H9 (cell line): Measurements from ENCODE around the gene MYH2. TPM values are rescaled to one million over a fixed set of nuclear protein-coding genes. Genes with fewer than 3 reads are reported as not detected.

Experiments used
- DNase-seq: peaks from one replicate; pipeline ENCODE4 v3.0.0-alpha.2; 2017
- H2AFZ ChIP-seq: one replicate; pipeline ENCODE4 v1.6.1; 2013; ENCODE audit warnings: mild to moderate bottlenecking, low read length, control low read depth, moderate library complexity
- H2AK5ac ChIP-seq: 2 replicates; pipeline ENCODE4 v1.6.1; 2013; ENCODE audit warnings: low read length, control low read depth, mixed read lengths; ENCODE audit not compliant: insufficient read length
- H2BK120ac ChIP-seq: one replicate; pipeline ENCODE4 v1.6.1; 2013; ENCODE audit warnings: low read depth, mild to moderate bottlenecking, low read length, control low read depth, inconsistent platforms; ENCODE audit not compliant: poor library complexity, severe bottlenecking
- H2BK12ac ChIP-seq: 2 replicates; pipeline ENCODE4 v1.6.1; 2013; ENCODE audit warnings: low read length, control low read depth, mixed read lengths, low read depth; ENCODE audit not compliant: insufficient read length
- H2BK15ac ChIP-seq: 2 replicates; pipeline ENCODE4 v1.6.1; 2013; ENCODE audit warnings: low read depth, low read length, control low read depth
- H2BK20ac ChIP-seq: one replicate; pipeline ENCODE4 v1.6.1; 2013; ENCODE audit warnings: low read depth, mild to moderate bottlenecking, low read length, control low read depth, inconsistent platforms; ENCODE audit not compliant: poor library complexity, severe bottlenecking
- H2BK5ac ChIP-seq: 2 replicates; pipeline ENCODE4 v1.6.1; 2013; ENCODE audit warnings: low read length, control low read depth, mixed read lengths; ENCODE audit not compliant: insufficient read length
- H3K14ac ChIP-seq: 2 replicates; pipeline ENCODE4 v1.6.1; 2013; ENCODE audit warnings: low read length, control low read depth; ENCODE audit not compliant: insufficient read depth
- H3K18ac ChIP-seq: 2 replicates; pipeline ENCODE4 v1.6.1; 2013; ENCODE audit warnings: low read depth, mild to moderate bottlenecking, mixed read lengths, low read length, control low read depth; ENCODE audit not compliant: insufficient read length
- H3K23ac ChIP-seq: 2 replicates; pipeline ENCODE4 v1.6.1; 2013; ENCODE audit warnings: low read length, control low read depth, mixed read lengths, low read depth; ENCODE audit not compliant: insufficient read length
- H3K23me2 ChIP-seq: 2 replicates; pipeline ENCODE4 v1.6.1; 2013; ENCODE audit warnings: low read depth, mild to moderate bottlenecking, mixed read lengths, low read length, control low read depth; ENCODE audit not compliant: insufficient read length, poor library complexity, severe bottlenecking
- H3K27ac ChIP-seq: 2 replicates; pipeline ENCODE4 v1.5.1; 2013; ENCODE audit warnings: low read length, control low read depth, mixed read lengths, low read depth; ENCODE audit not compliant: insufficient read length
- H3K27me3 ChIP-seq: 2 replicates; pipeline ENCODE4 v1.6.1; 2013; ENCODE audit warnings: low read length, control low read depth, inconsistent platforms; ENCODE audit not compliant: insufficient read depth
- H3K4ac ChIP-seq: 2 replicates; pipeline ENCODE4 v1.6.1; 2013; ENCODE audit warnings: low read depth, mild to moderate bottlenecking, control low read depth, inconsistent platforms, low read length, moderate library complexity
- H3K4me1 ChIP-seq: 2 replicates; pipeline ENCODE4 v1.6.1; 2013; ENCODE audit warnings: low read length, control low read depth, inconsistent platforms; ENCODE audit not compliant: insufficient read depth
- H3K4me2 ChIP-seq: 2 replicates; pipeline ENCODE4 v1.6.1; 2013; ENCODE audit warnings: low read length, control low read depth, mixed read lengths; ENCODE audit not compliant: insufficient read length, insufficient read depth
- H3K56ac ChIP-seq: 2 replicates; pipeline ENCODE4 v1.6.1; 2013; ENCODE audit warnings: low read depth, mild to moderate bottlenecking, mixed read lengths, low read length, control low read depth; ENCODE audit not compliant: insufficient read length
- H3K79me1 ChIP-seq: 2 replicates; pipeline ENCODE4 v1.6.1; 2013; ENCODE audit warnings: low read depth, mild to moderate bottlenecking, moderate library complexity, low read length, control low read depth, inconsistent platforms; ENCODE audit not compliant: insufficient read depth, poor library complexity, severe bottlenecking
- H3K79me2 ChIP-seq: 2 replicates; pipeline ENCODE4 v1.6.1; 2013; ENCODE audit warnings: low read length, control low read depth, inconsistent platforms; ENCODE audit not compliant: insufficient read depth
- H3K9ac ChIP-seq: 2 replicates; pipeline ENCODE4 v1.6.1; 2013; ENCODE audit warnings: low read length, control low read depth, mixed read lengths; ENCODE audit not compliant: insufficient read length; ENCODE audit errors: extremely low read depth
- H3K9me3 ChIP-seq: one replicate; pipeline ENCODE4 v1.6.1; 2013; ENCODE audit warnings: low read depth, low read length, inconsistent platforms; ENCODE audit not compliant: control insufficient read depth
- H3T11ph ChIP-seq: one replicate; pipeline ENCODE4 v1.6.1; 2013; ENCODE audit warnings: mild to moderate bottlenecking, low read length, control low read depth, inconsistent platforms
- H4K20me1 ChIP-seq: one replicate; pipeline ENCODE4 v1.6.1; 2013; ENCODE audit not compliant: control insufficient read depth, insufficient read length, insufficient read depth
- H4K5ac ChIP-seq: 2 replicates; pipeline ENCODE4 v1.6.1; 2013; ENCODE audit warnings: low read depth, mild to moderate bottlenecking, mixed read lengths, low read length, control low read depth; ENCODE audit not compliant: insufficient read length
- H4K8ac ChIP-seq: replicated peaks from 2 replicates; pipeline ENCODE4 v1.6.1; 2013; ENCODE audit warnings: low read length, control low read depth, mixed read lengths, low read depth; ENCODE audit not compliant: insufficient read length
- H4K91ac ChIP-seq: 2 replicates; pipeline ENCODE4 v1.6.1; 2013; ENCODE audit warnings: low read depth, mild to moderate bottlenecking, moderate library complexity, mixed read lengths, low read length, control low read depth; ENCODE audit not compliant: insufficient read length
- H3K27ac Mint-ChIP-seq, 3 experiments: 2 replicates in 2 of 3; 3 replicates in 1 of 3; pipeline ENCODE4 v1.8.0; 2020 to 2021; ENCODE audit warnings: mixed read lengths in 3 of 3, mild to moderate bottlenecking in 1 of 3, moderate library complexity in 1 of 3
- H3K27me3 Mint-ChIP-seq: 2 replicates; pipeline ENCODE4 v1.8.0; 2021; ENCODE audit warnings: low read depth, mild to moderate bottlenecking, moderate library complexity, mixed read lengths
- H3K36me3 Mint-ChIP-seq, 3 experiments: 2 replicates in 2 of 3; 3 replicates in 1 of 3; pipeline ENCODE4 v1.8.0; 2020 to 2021; ENCODE audit warnings: low read depth in 3 of 3, mixed read lengths in 3 of 3; ENCODE audit not compliant: insufficient read depth in 1 of 3
- H3K4me1 Mint-ChIP-seq, 2 experiments: 2 replicates each; pipeline ENCODE4 v1.8.0; 2020; ENCODE audit warnings: mixed read lengths in 2 of 2
- H3K4me3 Mint-ChIP-seq, 2 experiments: 2 replicates in 1 of 2; 3 replicates in 1 of 2; pipeline ENCODE4 v1.8.0; 2020 to 2021; ENCODE audit warnings: mild to moderate bottlenecking in 2 of 2, mixed read lengths in 2 of 2, moderate library complexity in 1 of 2
- H3K9me3 Mint-ChIP-seq, 2 experiments: 2 replicates in 1 of 2; 3 replicates in 1 of 2; pipeline ENCODE4 v1.8.0; 2020; ENCODE audit warnings: mild to moderate bottlenecking in 2 of 2, mixed read lengths in 2 of 2, moderate library complexity in 1 of 2
- CTCF ChIP-seq: fragments of 200-600 bp; sonication (generic); conservative IDR thresholded peaks from 3 replicates; pipeline ENCODE4 v1.8.0; 2021; ENCODE audit warnings: antibody characterized with exemption, mild to moderate bottlenecking
- WGBS: extraction: QIAGEN DNeasy Blood & Tissue Kit; methylation state at CpG from one replicate; pipeline ENCODE4 v1.1.7; 2013; ENCODE audit warnings: missing lambda C conversion rate, low lambda C conversion rate, mixed read lengths; ENCODE audit not compliant: insufficient read length; ENCODE audit errors: extremely low coverage; 5-methylcytosine and 5-hydroxymethylcytosine counted together
- total RNA-seq: library from RNA; stranded (reverse); gene quantifications from 2 replicates; pipeline ENCODE4 v1.2.1, GENCODE V29; 2021

The MYH2 gene
- total RNA-seq, 1 experiment from 2014 or later: 0.68 TPM

GRCh38 chr17:10585529-10585928 lies 36.1 kb upstream of the MYH2 start:
- Histone ChIP-seq H4K8ac (no peak overlapping the region), H3K23me2 (no peaks in the 10 kb centered on the region), H3K4me2 (no peak overlapping the region), H3K14ac (no peak overlapping the region), H3K27me3 (no peaks in the 10 kb centered on the region), H2BK5ac (no peak overlapping the region), H2BK15ac (no peak overlapping the region), H3K56ac (no peak overlapping the region), H2BK12ac (no peak overlapping the region), H3K18ac (no peak overlapping the region), H3K79me1 (no peaks in the 10 kb centered on the region), H3K23ac (no peak overlapping the region), H3K4ac (no peak overlapping the region), H2AK5ac (no peak overlapping the region), H3T11ph (no peak overlapping the region), H4K91ac (no peak overlapping the region), H2BK20ac (no peak overlapping the region), H3K79me2 (no peaks in the 10 kb centered on the region), H3K27ac (no peak overlapping the region), H4K20me1 (no peaks in the 10 kb centered on the region), H3K4me1 (no peaks in the 10 kb centered on the region), H3K9ac (no peak overlapping the region), H4K5ac (no peak overlapping the region), H2BK120ac (no peak overlapping the region), H2AFZ (no peak overlapping the region), H3K9me3 (no peaks in the 10 kb centered on the region)
- no peak for DNase-seq
- Mint-ChIP-seq H3K27ac (no peak overlapping the region), H3K27me3 (no peaks in the 10 kb centered on the region), H3K4me1 (no peaks in the 10 kb centered on the region), H3K9me3 (peaks cover 0 to 3% of the 10 kb centered on the region in 2 experiments; a peak in 2 of 5 replicates), H3K4me3 (no peak overlapping the region), H3K36me3 (no peaks in the 10 kb centered on the region; a peak in 1 of 7 replicates)
- TF ChIP-seq CTCF: no peak
- no CpG with 5 or more reads among the region's 9 CpGs for WGBS
